NAMALWA (cell line): Measurements from ENCODE around the gene NECAB2.

Experiments used
- DNase-seq: peaks from one replicate; pipeline ENCODE4 v3.0.0-alpha.2; 2015; ENCODE audit warnings: low spot score

NECAB2 gene

DNA sequence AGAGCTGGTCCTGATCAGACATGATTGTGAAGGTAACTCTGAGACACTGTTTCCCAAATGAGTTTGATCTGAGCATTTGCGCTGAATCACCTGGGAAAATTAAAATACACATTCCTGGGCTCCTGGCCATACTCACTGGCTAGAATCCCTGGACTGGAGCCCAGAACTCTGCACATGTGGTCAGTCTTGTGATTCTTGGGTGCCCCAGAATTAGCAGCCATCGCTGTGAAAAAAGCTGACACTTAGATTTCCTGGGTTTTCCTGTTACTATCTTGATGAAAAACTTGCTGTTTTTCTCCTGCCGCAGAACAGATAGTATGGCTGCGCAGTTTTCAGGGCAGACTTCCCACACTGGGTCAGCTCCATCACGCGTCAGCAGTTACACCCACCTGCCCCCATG, 24.6 kb downstream of the NECAB2 start:
- DNase-seq, result no peak

DNA sequence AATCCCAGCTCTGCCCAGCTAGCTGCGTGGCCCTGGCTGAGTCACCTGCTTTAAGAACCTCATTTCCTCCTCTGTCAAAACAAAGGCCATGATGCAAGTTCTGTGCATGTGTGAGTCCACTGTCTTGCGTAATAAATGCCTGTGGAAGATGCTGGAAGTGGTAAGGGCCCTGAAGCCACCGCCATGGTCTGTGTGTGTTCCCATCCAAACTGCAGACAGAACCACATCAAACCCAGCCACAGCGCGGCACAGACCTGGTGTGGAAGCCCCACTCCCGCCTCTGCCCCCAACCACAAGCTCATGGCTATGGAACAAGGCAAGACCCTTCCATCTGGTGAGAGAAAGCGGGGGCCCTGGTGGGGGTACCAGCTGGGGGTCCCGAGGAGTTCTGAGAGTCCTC, 26.0 kb downstream of the NECAB2 start:
- DNase-seq, result no peak

DNA sequence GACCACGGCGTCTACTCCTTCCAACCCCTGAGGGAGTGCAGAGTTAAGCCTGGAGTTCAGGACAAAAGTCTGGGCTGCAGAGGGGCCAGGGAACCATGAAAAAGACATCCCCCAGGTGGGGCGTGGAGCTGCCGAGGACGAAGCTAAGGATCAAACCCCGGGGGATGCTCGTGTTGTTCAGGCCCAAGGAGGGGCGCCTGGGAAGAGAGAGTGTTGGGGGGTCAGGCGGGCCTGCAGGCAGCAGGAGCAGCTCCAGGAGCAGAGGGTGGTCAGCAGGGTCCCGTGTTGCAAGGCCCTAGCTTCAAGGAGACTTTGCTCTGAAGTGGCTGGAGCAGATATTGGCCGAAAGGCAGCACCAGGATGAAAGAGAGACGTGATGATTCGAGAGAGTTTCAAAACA, 26.7 kb downstream of the NECAB2 start:
- no peak for DNase-seq

DNA sequence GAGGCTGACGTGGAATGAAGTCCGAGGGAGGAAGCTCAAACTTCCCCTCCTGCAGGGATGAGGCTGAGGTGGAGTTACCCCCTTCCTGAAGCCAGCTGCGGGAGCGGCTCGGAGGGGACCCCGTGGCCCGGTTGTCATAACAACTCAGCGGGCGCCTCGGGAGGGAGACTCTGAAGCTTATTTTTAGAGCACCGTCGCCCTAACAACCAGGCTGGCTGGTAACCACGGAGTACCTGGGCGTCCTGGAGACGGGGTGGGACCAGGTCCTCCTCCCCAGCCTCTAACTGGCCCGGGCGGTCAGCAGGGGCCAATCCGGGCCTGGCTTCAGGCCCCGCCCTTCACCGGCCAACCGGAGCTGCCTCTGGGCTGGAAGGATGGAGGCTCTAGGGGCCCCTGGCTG, 27.7 kb downstream of the NECAB2 start:
- DNase-seq, result no peak

DNA sequence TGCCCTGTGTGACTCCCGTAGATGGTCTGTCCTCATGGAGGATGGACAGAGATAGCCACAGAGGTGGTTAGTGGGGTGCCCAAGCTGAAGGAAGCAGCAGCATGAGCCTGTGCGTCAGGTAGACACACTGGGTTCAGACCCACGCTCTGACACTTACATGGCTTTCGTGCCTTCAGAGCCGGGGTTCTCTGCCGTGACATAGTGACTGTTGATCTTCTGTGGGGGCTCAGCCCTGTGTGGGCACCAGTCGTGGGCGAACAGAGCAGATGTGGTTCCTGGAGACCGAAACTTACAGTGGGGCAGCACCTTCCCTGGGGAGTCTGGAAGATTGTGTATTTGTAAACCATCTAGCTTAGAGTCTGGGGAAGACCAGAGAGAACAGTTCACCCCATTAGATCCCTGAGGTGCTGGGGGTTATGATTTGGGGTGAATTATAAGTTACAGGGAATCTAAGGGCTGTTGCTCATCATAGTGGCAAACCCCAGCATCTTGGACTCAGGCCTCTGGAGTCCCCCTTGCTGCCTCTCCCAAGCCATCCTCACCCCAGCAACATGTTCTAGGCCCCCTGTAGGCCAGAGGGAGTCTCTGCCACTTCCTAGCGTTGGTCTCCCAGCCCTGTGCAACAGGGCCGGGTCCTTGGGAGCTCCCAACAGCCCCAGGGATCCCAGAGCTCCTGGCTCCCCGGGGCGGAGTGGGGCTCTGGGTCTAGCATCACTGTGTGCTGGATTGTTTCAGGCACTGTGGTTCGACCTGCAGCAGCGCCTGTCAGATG, 28.6 kb downstream of the NECAB2 start:
- no peak for DNase-seq

DNA sequence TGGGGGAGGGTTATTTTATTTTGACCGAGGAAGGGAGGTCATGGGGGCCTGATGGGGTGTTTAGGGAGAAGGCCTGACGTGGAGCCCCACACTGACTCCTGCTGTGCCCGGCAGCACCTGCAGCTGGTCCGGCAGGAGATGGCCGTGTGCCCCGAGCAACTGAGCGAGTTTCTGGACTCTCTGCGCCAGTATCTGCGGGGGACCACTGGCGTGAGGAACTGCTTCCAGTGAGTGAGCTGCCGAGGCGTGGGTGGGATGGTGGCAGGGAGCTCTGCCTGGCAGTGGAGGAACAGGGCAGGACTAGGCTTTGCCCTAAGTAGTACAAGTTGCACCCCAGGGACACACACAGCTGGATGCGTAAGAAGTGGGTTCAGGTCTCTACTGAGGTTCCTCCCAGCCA, 30.0 kb downstream of the NECAB2 start:
- no peak for DNase-seq

DNA sequence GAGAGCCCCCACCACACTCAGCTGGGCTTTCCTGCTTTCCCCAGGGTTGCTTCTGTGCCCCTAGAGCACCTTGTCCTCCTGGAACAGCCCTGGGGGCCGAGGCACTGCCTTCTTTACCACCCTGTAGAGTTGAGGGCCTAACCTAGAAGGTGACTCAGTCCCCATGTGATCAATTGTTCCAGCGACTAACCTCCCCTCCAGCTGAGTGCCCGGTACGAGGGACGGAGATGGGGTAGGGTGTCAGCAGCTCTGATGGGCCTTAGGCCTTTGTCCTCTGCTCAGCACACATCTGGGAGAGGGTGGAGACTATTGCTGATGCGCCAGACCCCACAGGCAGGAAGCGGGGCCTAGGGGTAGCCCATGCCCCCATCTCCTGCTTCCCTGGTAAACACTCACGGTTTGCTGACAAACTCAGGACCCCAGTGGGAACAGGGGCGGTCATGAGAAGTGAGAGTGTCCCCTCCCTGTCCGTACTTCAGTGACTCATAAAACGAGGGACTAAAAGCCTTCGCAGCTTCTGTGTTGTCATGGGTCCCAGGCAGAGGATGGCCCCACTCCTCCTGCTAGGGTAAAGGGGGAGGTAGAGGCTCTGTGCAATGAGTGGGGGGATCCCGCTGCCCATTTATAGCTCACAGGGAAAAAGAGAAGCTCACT, 33.1 kb downstream of the NECAB2 start:
- DNase-seq, result no peak

DNA sequence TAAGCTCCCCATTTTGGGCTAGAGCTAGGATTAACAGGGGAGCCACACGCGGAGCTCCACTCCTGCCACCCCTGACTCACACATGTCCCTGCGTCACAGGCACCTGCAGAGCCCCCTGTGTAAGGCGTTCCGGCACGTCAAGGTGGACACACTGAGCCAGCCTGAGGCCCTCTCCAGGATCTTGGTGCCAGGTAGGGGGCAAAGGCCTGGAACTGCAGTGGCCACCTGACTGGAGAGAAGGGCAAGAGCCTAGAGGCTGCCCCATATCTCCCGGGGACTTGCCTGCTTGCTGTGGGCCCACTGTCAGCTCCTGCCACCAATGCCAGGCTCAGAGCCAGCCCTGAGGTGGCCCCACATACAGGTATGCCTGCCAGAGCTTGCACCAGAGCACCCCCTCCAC, 33.7 kb downstream of the NECAB2 start:
- no peak for DNase-seq

DNA sequence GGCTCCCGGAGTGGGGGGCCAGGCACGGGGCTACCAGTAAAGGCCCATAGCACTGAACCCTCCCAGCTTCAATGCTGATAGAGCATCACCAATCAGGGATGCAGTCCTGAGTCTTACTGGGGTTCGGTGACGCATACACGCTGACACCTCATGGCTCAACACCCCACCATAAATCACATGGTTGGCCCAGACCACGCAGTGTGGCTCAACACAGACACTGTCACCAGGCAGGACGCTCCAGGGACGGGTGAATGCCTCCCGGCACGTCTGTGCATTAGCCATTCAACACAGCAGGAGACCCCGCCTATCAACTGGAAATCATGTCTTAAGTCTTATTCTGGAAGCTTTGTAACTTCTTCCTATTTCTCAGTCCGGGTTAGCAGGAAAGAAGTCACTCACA, 35.0 kb downstream of the NECAB2 start:
- DNase-seq, result no peak

DNA sequence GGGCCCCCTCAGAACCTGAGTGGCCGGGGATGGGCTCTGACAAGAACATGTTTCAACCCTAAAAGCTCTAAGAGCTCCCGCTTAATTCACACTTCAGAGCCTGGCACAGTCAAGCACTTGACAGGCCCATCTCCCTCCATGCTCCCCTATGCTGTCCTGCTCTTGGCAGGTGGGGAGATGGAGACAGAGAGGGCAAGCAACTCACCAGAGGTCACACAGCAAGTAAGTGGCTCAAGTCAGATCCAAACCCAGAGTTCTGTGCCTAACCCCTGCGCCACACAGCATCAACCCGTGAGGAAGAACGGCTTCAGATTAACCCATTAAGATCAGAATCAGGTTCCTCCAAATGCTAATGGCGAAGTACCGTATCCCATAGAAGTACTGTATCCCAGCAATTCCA, 36.4 kb downstream of the NECAB2 start:
- no peak for DNase-seq

DNA sequence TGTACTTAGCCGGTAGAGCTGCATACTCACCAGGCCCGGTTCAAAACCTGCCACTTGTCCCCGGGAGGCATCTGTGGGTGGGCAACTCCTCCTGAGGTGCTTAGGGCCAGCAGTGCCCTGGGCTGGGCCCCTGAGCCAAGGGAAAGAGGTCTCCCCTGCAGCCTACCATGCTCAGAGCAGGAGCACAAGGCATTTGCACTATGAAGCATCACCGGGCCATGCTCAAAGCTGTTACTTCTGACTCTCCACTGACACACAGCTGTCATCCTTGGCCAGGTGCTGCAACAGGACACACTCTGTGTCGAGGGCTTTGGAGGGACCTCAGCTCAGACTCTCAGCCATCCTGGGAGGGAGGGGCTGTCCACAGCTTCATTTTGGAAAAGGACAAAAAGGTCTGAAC, 37.3 kb downstream of the NECAB2 start:
- DNase-seq, result no peak

DNA sequence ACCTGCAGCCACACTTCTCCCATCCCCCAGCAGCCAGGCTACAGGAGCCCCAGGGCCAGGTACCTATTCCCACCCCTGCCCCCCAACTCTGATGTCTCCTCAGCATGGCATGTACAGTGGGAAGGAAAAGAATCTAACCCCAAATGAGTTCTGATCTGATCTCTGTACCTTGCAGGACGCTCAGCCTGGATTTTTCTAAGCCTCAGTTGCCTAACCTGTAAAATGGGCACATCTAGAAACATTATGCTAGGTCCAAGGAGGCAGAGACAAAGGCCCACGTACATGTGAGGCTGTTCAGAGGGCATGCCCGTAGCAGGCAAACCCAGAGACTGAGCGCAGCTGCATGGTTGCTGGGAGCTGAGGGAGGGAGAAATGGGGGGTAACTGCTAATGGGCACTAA, 39.5 kb downstream of the NECAB2 start:
- DNase-seq, result no peak

DNA sequence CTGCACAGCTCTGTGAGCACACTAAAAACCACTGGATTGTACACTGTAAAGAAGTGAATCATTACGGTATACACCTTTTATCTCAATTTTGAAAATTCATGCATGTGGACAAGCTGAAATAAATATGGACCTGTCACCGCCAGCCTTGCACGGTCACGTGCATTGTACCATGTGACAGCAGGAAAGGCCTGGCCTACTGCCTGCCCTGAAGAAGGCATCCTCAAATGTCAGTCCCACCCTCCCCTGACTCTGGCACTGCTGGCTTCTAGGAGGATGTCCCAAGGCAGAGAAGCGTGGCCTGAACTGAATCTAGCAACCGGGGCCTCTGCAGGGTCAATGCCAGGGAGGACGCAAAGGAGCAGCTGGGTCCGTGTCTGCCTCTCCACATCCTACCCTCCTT, 39.9 kb downstream of the NECAB2 start:
- DNase-seq, result no peak

DNA sequence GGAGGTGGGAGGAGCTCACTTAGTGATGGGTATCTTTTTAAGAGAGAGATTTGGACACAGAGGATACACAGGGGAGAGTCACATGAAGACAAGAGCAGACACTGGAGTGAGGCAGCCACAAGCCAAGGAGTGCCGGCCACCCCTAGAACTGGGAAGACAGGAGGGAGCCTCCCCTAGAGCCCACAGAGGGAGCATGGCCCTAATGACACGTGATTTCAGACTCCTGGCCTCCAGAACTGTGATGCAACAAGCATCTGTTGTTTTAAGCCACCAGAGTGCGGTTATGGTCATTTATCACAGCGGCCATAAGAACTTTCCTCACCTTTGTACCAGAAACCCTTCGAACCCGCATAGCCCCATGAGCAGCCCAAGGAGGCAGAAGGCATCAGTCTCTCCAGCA, 41.2 kb downstream of the NECAB2 start:
- no peak for DNase-seq

DNA sequence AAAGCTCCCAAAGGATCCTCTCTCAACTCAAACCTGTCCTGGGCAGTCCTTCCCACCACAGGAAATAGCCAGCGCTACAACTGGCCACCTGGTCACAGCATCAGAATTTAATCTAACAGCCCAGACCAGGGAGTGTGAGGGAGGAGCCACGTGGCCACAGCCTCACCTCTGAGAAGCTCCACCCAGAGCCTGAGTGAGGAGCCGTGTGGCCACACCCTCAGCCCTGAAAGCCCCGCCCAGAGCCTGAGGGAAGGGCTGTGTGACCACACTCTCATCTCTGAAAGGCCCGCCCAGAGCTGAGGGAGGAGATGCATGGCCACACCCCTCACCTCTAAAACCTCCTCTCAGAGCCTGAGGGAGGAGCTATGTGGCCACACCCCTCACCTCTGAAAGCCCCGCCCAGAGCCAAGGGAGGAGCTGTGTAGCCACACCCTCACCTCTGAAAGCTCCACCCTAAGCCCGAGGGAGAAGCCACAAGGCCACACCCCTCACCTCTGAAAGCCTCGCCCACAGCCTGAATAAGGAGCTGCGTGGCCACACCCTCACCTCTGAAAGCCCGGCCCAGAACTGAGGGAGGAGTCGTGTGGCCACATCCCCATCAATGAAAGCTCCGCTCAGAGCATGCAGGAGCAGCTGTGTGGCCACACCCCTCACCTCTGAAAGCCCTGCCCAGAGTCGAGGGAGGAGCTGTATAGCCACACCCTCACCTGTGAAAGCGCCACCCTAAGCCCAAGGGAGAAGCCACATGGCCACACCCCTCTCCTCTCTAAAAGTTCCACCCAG, 45.9 kb downstream of the NECAB2 start:
- DNase-seq, result peak; percentile 99

DNA sequence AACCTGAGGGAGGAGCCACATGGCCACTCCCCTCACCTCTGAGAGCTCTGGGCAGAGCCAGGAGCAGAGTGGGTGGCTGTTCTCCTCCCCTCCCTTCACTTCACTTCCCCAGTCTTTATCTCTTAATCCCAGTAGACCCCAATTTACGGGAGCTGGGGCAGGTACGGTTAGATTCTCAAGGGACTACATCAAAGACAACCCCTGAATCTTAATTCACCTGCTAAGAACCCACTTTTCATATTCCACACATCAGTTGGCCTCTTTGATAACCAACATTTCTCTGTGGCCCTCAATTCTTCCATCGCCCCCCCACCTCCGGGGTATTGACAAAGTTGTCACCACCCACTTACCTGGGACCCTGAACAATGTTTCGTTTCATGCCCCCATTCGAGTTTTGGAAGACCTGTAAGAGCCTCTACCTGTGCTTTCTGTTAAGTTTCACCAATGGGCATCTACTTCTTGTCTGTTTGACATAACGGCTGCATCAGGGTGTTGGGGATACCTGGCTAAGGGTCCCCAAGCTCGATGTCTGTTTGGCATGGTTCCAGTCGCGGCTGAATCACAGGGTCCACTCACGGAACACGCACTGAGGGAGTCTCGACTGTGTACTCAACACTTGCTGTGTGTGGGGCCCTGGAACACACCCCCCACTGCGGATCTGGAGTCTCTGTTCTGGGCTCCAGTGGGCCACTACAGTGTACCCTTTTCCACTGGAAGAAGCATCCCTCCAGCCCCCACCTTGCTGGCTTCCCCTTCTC, 46.7 kb downstream of the NECAB2 start:
- no peak for DNase-seq

DNA sequence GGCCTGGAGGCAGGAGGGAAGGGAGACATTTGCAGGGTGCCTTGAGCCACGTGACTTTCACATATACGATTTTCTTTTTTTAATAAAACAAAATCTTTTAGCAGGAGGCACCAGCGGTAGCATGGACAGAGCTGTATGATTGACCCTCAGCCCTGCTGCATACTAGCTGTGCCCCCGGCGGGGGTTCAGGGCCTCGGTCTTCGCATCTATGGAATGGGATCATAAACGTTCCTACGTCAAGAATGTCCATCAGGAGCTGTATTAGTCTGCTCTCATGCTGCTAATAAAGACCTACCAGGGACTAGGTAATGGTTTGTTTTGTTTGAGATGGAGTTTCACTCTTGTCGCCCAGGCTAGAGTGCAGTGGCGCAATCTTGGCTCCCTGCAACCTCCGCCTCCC, 47.4 kb downstream of the NECAB2 start:
- DNase-seq, result no peak

DNA sequence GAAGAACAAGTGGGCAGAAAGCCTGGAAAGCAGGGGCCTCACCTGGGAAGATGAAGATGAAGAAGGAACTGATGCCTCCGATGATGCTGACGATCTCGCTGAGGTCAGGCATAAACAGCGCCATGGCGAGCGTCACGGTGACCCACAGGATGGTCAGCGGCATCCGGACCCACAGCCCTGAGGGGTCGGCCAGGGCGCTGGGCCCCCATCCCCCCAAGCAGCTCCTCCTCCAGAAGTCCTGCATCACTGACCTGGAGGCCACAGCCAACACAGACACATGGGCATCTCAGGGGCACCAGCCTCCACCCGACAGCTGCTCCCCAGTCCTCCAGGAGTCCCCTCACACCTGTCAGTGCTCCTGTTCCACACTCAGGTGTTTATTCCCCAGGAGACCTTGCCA, 48.4 kb downstream of the NECAB2 start:
- no peak for DNase-seq

DNA sequence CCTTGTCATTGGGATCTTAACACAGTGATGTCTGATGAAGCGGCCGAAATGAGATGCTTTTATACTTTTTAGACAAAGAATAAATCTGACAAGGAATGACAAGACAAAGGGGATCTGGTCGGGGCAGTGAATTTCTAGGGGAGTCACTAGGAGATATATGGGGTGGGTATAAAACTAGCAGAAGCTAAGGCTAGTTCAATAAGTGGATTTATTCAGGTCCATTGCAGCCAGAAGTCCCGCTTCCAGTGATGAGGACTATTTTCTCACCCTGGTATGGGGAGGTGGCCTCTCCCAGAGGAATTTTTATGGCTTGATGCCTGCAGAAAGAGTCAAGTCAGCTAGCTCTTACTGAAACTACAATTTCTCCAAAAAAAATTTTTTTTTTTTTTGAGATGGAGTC, 50.7 kb downstream of the NECAB2 start:
- DNase-seq, result no peak

DNA sequence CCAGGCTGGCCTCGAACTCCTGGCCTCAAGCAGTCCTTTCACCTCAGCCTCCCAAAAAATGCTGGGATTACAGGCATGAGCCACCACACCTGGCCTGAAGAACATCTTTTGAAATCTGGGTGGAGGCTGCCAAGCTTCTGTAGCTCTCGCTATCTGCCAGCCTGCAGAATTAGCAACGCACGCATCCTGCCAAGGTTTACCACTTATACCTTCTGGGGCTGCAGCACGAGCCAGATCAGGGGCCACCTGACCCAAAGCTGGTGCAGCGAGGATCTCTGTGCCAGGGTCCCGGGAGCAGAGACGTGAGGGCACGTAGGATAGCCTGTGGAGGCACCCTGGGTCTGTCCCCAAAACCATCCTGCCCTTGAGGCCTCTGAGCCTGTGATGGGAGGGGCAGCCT, 52.3 kb downstream of the NECAB2 start:
- no peak for DNase-seq

DNA sequence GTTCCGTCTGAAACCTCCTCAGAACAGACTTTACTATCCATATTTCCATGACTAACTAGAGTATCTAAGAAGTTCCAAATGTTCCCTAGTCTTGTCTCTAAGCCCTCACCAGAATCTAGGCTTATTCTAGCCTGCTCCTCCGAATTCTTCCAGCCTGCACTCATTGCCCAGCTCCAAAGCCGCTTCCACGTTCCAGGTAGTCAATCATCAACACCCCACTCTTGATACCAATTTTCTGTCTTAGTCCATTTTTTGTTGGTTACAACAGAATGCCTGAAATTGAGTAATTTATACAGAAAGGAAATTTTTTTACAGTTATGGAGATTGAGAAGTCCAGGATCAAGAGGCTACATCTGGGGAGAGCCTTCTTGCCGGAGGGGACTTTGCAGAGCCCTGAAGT, 53.4 kb downstream of the NECAB2 start:
- no peak for DNase-seq

DNA sequence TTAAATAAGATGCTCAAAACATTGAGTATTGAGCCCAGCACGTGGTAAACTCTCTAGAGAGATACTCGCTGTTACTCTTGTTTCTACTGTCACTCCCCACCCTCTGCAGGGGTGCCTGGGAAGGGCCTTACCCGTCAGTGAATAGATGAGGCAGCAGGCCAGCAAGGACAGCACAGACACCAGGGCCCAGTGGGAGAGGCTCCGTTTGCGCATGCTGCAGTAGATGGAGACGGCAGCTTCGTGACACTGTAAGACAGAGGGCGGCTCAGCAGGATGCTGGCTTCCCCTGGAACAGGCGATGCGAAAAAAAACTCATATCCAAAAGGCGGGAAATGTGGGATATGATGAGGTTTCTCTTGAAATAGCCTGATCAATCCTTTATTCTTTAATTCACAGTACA, 54.6 kb downstream of the NECAB2 start:
- no peak for DNase-seq

DNA sequence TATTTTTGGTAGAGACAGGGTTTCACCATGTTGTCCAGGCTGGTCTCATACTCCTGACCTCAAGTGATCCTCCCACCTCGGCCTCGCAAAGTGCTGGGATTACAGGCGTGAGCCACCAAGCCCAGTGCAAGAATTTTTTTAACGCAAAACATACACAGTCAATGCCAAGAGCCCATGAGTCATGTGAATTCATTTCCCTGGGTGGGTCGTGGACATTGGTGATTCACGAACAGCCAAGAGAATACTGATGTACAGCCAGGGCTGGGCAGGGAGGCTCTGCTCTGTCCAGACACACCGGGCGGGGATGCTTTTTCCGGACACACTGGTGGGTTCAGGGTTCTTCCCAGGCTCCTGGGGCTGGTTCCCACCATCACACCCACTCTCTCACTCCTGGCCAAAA, 56.8 kb downstream of the NECAB2 start:
- DNase-seq, result no peak
